ENCODE results near the gene DDC.
"Not testable (repeated sequence)": the region's sequence is repeated elsewhere in the genome, so short reads cannot be mapped to it uniquely, and the experiment has no call there.

Gene DDC

GRCh38 chr7:50588937-50589336 is 23.7 kb upstream of the DDC start:
- 69 to 75% methylated on average over 8 of the region's 8 CpGs for WGBS, 2 experiments (ENCODE audit: insufficient coverage in 2 of 2)
- no peaks in the 10 kb centered on the region for H3K9me3 ChIP-seq (ENCODE audit: control insufficient read depth, low read length)

DNA sequence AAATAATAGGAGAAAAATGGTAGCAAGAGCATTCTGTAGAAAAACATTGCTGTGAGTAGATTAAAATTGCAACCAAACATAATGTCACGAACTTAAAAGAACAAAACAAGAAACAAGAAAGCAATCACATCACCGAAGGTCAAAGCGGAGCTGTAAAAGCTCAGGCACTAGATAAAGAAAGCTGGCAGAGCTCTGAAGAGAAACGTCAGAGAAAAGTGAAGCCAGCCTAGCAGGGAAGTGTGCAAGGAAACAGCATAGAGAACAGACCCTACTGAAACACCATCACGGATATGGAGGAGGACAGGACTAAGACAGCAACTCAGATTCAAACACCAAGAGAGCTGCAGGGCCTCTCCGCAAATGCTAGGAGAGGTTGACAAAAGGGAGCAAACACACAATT is 22.5 kb upstream of the DDC start:
- H3K4me1 ChIP-seq (ENCODE audit: control insufficient read depth, insufficient read depth, low read length, poor library complexity, severe bottlenecking), result no peaks in the 10 kb centered on the region
- H3K27ac ChIP-seq (ENCODE audit: low read depth, low read length, severe bottlenecking), result no peak overlapping the region
- WGBS, 2 experiments (ENCODE audit: insufficient coverage in 2 of 2), result 86 to 100% methylated on average over 2 to 4 of the region's 6 CpGs
- H3K36me3 ChIP-seq (ENCODE audit: control insufficient read depth, insufficient read depth, low read length), result peaks cover 23% of the 10 kb centered on the region
- H3K9me3 ChIP-seq (ENCODE audit: control insufficient read depth, low read length), result peaks cover 5% of the 10 kb centered on the region
- H3K4me3 ChIP-seq (ENCODE audit: extremely low read depth, insufficient read depth, low read length, poor library complexity, severe bottlenecking), result no peak overlapping the region

More at GRCh38 chr7:50588937-50589336, 23.7 kb upstream of the DDC start:
- Histone ChIP-seq H3K4me1 (ENCODE audit: control insufficient read depth, insufficient read depth, low read length, poor library complexity, severe bottlenecking) (no peaks in the 10 kb centered on the region), H3K27ac (ENCODE audit: low read depth, low read length, severe bottlenecking) (no peak overlapping the region), H3K4me3 (ENCODE audit: extremely low read depth, insufficient read depth, low read length, poor library complexity, severe bottlenecking) (no peak overlapping the region), H3K36me3 (ENCODE audit: control insufficient read depth, insufficient read depth, low read length) (peaks cover 33% of the 10 kb centered on the region)

DNA sequence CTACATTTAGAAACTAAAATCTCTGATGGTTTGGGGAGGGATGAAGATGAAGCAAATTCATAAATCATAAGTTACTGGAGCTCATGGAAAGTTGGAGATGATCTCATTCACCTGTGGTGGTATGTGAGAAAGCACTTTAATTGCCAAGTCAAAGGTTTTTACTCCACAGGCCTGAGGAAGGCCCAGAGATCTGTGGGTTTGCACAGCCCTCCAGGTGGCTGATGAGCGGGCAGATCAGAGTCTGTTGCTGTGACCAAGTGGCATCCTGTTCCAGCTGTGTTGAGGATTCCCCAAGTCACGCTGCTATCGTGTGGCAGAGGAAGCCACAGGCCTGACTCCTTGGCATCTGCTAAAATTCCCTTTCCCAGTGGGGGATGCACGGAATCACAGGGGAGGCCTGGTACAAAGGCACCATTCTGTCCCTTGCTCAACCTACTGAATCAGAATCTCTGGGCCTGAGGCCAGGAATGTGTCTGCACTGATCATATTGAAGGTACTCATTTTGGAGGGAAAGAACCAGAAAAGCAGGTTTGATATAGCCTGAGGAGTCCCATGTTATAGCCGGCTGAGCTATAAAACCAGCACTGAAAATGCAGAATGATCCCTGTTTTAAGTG is 19.7 kb upstream of the DDC start:
- 91 to 92% methylated on average over 5 of the region's 5 CpGs for WGBS, 2 experiments (ENCODE audit: insufficient coverage in 2 of 2)
- Histone ChIP-seq H3K36me3 (ENCODE audit: control insufficient read depth, insufficient read depth, low read length) (no peaks in the 10 kb centered on the region), H3K9me3 (ENCODE audit: control insufficient read depth, low read length) (peaks cover 5% of the 10 kb centered on the region), H3K27ac (ENCODE audit: low read depth, low read length, severe bottlenecking) (no peak overlapping the region), H3K4me3 (ENCODE audit: extremely low read depth, insufficient read depth, low read length, poor library complexity, severe bottlenecking) (no peak overlapping the region), H3K4me1 (ENCODE audit: control insufficient read depth, insufficient read depth, low read length, poor library complexity, severe bottlenecking) (no peaks in the 10 kb centered on the region)

GRCh38 chr7:50584386-50584785 is 19.2 kb upstream of the DDC start:
- 80 to 84% methylated on average over 1 to 2 of the region's 4 CpGs for WGBS, 2 experiments (ENCODE audit: insufficient coverage in 2 of 2)
- Histone ChIP-seq H3K9me3 (ENCODE audit: control insufficient read depth, low read length) (peaks cover 5% of the 10 kb centered on the region), H3K4me1 (ENCODE audit: control insufficient read depth, insufficient read depth, low read length, poor library complexity, severe bottlenecking) (no peaks in the 10 kb centered on the region), H3K27ac (ENCODE audit: low read depth, low read length, severe bottlenecking) (no peak overlapping the region), H3K36me3 (ENCODE audit: control insufficient read depth, insufficient read depth, low read length) (no peaks in the 10 kb centered on the region), H3K4me3 (ENCODE audit: extremely low read depth, insufficient read depth, low read length, poor library complexity, severe bottlenecking) (no peak overlapping the region)

- not testable (repeated sequence) for H3K27ac ChIP-seq (ENCODE audit: low read depth, low read length, severe bottlenecking); H3K4me1 ChIP-seq (ENCODE audit: control insufficient read depth, insufficient read depth, low read length, poor library complexity, severe bottlenecking); H3K36me3 ChIP-seq (ENCODE audit: control insufficient read depth, insufficient read depth, low read length); H3K9me3 ChIP-seq (ENCODE audit: control insufficient read depth, low read length); H3K4me3 ChIP-seq (ENCODE audit: extremely low read depth, insufficient read depth, low read length, poor library complexity, severe bottlenecking)
- WGBS, 2 experiments (ENCODE audit: insufficient coverage in 2 of 2), result 86% methylated on average over 4 of the region's 4 CpGs
These were observed 18.1 kb upstream of the DDC start for GRCh38 chr7:50583295-50583694.

DNA sequence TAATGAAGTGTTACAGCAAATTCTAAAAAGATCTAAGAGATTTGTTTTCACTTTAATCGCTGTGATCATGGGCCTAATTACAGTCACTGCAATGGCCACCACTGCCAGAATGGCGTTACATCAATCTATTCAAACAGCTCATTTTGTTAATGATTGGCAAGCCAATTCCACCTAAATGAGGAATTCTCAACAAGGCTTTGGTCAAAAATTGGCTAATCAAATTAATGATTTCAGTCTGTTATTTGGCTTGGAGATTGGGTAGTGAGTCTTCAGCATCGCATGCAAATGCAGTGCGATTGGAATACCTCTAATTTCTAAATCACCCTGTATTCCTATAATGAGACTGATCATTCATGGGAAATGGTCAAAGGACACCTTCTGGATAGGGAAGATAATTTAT is 17.1 kb upstream of the DDC start:
- H3K4me1 ChIP-seq (ENCODE audit: control insufficient read depth, insufficient read depth, low read length, poor library complexity, severe bottlenecking); H3K27ac ChIP-seq (ENCODE audit: low read depth, low read length, severe bottlenecking); H3K4me3 ChIP-seq (ENCODE audit: extremely low read depth, insufficient read depth, low read length, poor library complexity, severe bottlenecking); H3K9me3 ChIP-seq (ENCODE audit: control insufficient read depth, low read length); H3K36me3 ChIP-seq (ENCODE audit: control insufficient read depth, insufficient read depth, low read length): not testable (repeated sequence)
- WGBS, 2 experiments (ENCODE audit: insufficient coverage in 2 of 2), result no CpG with 5 or more reads among the region's 4 CpGs

GRCh38 chr7:50580666-50581065 is 15.5 kb upstream of the DDC start:
- not testable (repeated sequence) for H3K36me3 ChIP-seq (ENCODE audit: control insufficient read depth, insufficient read depth, low read length); H3K4me3 ChIP-seq (ENCODE audit: extremely low read depth, insufficient read depth, low read length, poor library complexity, severe bottlenecking); H3K4me1 ChIP-seq (ENCODE audit: control insufficient read depth, insufficient read depth, low read length, poor library complexity, severe bottlenecking); H3K27ac ChIP-seq (ENCODE audit: low read depth, low read length, severe bottlenecking); H3K9me3 ChIP-seq (ENCODE audit: control insufficient read depth, low read length)
- 79 to 86% methylated on average over 1 to 2 of the region's 2 CpGs for WGBS, 2 experiments (ENCODE audit: insufficient coverage in 2 of 2)

GRCh38 chr7:50580057-50580456 is 14.9 kb upstream of the DDC start:
- H3K27ac ChIP-seq (ENCODE audit: low read depth, low read length, severe bottlenecking), result no peak overlapping the region
- 81 to 83% methylated on average over 3 to 4 of the region's 5 CpGs for WGBS, 2 experiments (ENCODE audit: insufficient coverage in 2 of 2)
- H3K36me3 ChIP-seq (ENCODE audit: control insufficient read depth, insufficient read depth, low read length), result no peaks in the 10 kb centered on the region
- peaks cover 5% of the 10 kb centered on the region for H3K9me3 ChIP-seq (ENCODE audit: control insufficient read depth, low read length)
- no peaks in the 10 kb centered on the region for H3K4me1 ChIP-seq (ENCODE audit: control insufficient read depth, insufficient read depth, low read length, poor library complexity, severe bottlenecking)
- no peak overlapping the region for H3K4me3 ChIP-seq (ENCODE audit: extremely low read depth, insufficient read depth, low read length, poor library complexity, severe bottlenecking)

DNA sequence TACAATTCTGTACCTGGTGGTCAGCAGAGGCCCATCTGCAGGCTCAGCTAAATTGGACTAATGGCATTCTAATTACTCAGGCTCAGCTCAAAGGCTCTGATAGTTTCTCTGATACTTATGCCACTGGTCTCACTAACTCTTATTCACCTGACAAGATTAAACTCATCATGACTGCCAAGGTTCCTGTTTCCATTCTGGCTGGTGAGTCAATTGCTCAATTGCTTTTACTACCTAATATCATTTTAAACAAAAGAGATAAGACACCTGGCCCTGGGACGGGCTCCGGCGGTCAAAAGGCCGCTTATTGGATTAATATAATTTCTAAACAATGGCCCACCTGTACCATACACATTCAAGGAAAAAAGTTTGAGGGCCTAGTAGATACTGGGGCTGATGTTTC is 12.9 kb upstream of the DDC start:
- no CpG with 5 or more reads among the region's 4 CpGs for WGBS, 2 experiments (ENCODE audit: insufficient coverage in 2 of 2)

GRCh38 chr7:50577569-50577968 is 12.4 kb upstream of the DDC start:
- Histone ChIP-seq H3K36me3 (ENCODE audit: control insufficient read depth, insufficient read depth, low read length) (no peaks in the 10 kb centered on the region), H3K4me1 (ENCODE audit: control insufficient read depth, insufficient read depth, low read length, poor library complexity, severe bottlenecking) (no peaks in the 10 kb centered on the region)

More for the DNA sequence above, 12.9 kb upstream of the DDC start:
- H3K4me3 ChIP-seq (ENCODE audit: extremely low read depth, insufficient read depth, low read length, poor library complexity, severe bottlenecking); H3K27ac ChIP-seq (ENCODE audit: low read depth, low read length, severe bottlenecking); H3K36me3 ChIP-seq (ENCODE audit: control insufficient read depth, insufficient read depth, low read length); H3K9me3 ChIP-seq (ENCODE audit: control insufficient read depth, low read length); H3K4me1 ChIP-seq (ENCODE audit: control insufficient read depth, insufficient read depth, low read length, poor library complexity, severe bottlenecking): not testable (repeated sequence)

DNA sequence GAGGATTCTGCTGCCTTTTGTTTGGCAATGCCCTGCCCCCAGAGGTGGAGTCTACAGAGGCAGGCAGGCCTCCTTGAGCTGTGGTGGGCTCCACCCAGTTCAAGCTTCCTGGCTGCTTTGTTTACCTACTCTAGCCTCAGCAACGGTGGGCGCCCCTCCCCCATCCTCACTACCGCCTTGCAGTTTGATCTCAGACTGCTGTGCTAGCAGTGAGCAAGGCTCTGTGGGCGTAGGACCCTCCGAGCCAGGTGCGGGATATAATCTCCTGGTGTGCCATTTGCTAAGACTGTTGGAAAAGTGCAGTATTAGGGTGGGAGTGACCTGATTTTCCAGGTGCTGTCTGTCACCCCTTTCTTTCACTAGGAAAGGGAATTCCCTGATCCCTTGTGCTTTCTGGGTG is 11.2 kb upstream of the DDC start:
- H3K4me1 ChIP-seq (ENCODE audit: control insufficient read depth, insufficient read depth, low read length, poor library complexity, severe bottlenecking); H3K27ac ChIP-seq (ENCODE audit: low read depth, low read length, severe bottlenecking); H3K4me3 ChIP-seq (ENCODE audit: extremely low read depth, insufficient read depth, low read length, poor library complexity, severe bottlenecking); H3K9me3 ChIP-seq (ENCODE audit: control insufficient read depth, low read length); H3K36me3 ChIP-seq (ENCODE audit: control insufficient read depth, insufficient read depth, low read length): not testable (repeated sequence)
- 44 to 52% methylated on average over 2 to 3 of the region's 6 CpGs for WGBS, 2 experiments (ENCODE audit: insufficient coverage in 2 of 2)

More at GRCh38 chr7:50577569-50577968, 12.4 kb upstream of the DDC start:
- Histone ChIP-seq H3K9me3 (ENCODE audit: control insufficient read depth, low read length) (no peaks in the 10 kb centered on the region), H3K27ac (ENCODE audit: low read depth, low read length, severe bottlenecking) (no peak overlapping the region), H3K4me3 (ENCODE audit: extremely low read depth, insufficient read depth, low read length, poor library complexity, severe bottlenecking) (no peak overlapping the region)
- 83 to 86% methylated on average over 10 of the region's 10 CpGs for WGBS, 2 experiments (ENCODE audit: insufficient coverage in 2 of 2)
